UCSD-AML1 (cell line): ENCODE results near the gene OGDH.
A peak's percentile ranks its signal among the peaks of the same experiment; 100 is the strongest.

Experiments
- DNase-seq: peaks from one replicate; lab custom pipeline; 2025; ENCODE audit not compliant: unreplicated experiment; lab: John Stamatoyannopoulos, UW

The OGDH gene

GRCh38 chr7:44637788-44638594 is 31.6 kb downstream of the OGDH start:
- DNase-seq = no peak

GRCh38 chr7:44638611-44639557 is 32.5 kb downstream of the OGDH start:
- DNase-seq = peak; percentile 71

- DNase-seq = no peak
Observed at GRCh38 chr7:44639671-44640321, 33.4 kb downstream of the OGDH start.

GRCh38 chr7:44643206-44643605 is 36.8 kb downstream of the OGDH start:
- DNase-seq = no peak

- DNase-seq = no peak
Observed at GRCh38 chr7:44645254-44645653, 38.8 kb downstream of the OGDH start.

GRCh38 chr7:44645696-44646095 is 39.3 kb downstream of the OGDH start:
- DNase-seq = no peak

- DNase-seq = no peak
Observed at GRCh38 chr7:44646176-44646920, 39.9 kb downstream of the OGDH start.

- DNase-seq = no peak
Observed at GRCh38 chr7:44646921-44647636, 40.7 kb downstream of the OGDH start.

GRCh38 chr7:44647981-44648714 is 41.7 kb downstream of the OGDH start:
- no peak for DNase-seq

- DNase-seq = no peak
Observed at GRCh38 chr7:44650242-44650641, 43.8 kb downstream of the OGDH start.

- DNase-seq = no peak
Observed at GRCh38 chr7:44650772-44651171, 44.3 kb downstream of the OGDH start.

GRCh38 chr7:44652535-44652934 is 46.1 kb downstream of the OGDH start:
- no peak for DNase-seq

GRCh38 chr7:44654255-44654796 is 47.9 kb downstream of the OGDH start:
- no peak for DNase-seq

GRCh38 chr7:44655341-44655740 is 48.9 kb downstream of the OGDH start:
- no peak for DNase-seq

GRCh38 chr7:44658979-44659378 is 52.6 kb downstream of the OGDH start:
- no peak for DNase-seq

GRCh38 chr7:44661233-44661632 is 54.8 kb downstream of the OGDH start:
- no peak for DNase-seq

- no peak for DNase-seq
Observed at GRCh38 chr7:44664780-44665461, 58.5 kb downstream of the OGDH start.

GRCh38 chr7:44665531-44666213 is 59.2 kb downstream of the OGDH start:
- no peak for DNase-seq
